CD4-positive, alpha-beta T cell treated with Interleukin-10 for 1 hour (primary cell): ENCODE results near the gene MYO16.

Experiments used
- DNase-seq: peaks from one replicate; pipeline ENCODE4 v3.0.0-alpha.2; 2020

The MYO16 gene

GRCh38 chr13:108667205-108667604, 37.8 kb downstream of the MYO16 start:
- no peak for DNase-seq

DNA sequence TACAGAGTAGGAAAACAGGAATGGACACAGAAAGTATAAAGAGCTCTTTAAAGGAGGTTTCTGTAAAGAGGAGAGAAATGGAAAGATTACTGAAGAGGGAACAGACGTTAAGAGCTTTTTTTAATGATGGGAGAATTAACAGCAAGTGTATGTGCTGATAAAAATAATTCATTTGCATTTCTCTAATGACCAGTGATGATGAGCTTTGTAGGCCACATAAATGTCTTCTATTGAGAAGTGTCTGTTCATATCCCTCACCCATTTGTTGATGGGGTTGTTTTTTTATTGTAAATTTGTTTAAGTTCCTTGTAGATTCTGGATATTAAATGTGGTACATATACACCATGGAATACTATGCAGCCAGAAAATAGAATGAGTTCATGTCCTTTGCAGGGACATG, 40.0 kb downstream of the MYO16 start:
- DNase-seq = no peak

GRCh38 chr13:108674346-108674745, 44.9 kb downstream of the MYO16 start:
- no peak for DNase-seq

DNA sequence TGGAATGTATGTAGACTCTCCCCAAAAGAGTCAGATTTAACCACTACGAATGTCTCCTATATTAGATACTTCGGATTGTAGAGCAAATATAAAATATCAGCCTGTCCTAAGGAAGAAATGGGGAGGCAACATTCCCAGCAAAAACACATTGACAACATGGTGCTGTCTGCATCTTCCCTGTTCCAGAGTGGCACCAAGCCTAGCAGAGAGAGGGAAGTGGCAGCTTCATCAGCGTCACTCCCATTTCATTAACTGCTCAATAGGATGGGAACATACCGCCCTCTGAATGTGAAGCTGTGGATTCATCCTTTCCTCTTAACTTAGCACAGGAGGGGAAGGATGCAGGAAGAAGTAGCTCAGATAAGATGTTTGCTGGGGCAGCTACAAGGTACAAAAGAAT, 45.4 kb downstream of the MYO16 start:
- DNase-seq = no peak

DNA sequence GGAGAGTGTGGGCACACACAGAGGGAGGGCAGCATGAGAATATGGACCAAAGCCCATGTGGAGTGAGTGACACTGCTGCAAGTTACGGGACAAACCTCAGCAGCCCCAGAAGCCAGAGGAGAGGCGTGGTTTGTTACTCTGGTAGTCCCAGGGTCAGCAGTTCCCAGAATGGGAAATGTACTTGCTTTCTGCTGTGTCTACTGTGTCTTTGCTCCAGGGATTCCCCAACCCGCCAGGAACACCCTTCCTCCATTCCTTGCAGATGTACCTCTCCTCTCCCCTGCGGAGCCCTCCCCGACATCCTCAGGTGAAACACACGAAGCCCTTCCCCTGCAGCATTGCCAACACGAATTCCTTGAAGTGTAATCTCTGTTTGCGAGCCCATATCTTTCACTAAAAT, 47.2 kb downstream of the MYO16 start:
- no peak for DNase-seq

DNA sequence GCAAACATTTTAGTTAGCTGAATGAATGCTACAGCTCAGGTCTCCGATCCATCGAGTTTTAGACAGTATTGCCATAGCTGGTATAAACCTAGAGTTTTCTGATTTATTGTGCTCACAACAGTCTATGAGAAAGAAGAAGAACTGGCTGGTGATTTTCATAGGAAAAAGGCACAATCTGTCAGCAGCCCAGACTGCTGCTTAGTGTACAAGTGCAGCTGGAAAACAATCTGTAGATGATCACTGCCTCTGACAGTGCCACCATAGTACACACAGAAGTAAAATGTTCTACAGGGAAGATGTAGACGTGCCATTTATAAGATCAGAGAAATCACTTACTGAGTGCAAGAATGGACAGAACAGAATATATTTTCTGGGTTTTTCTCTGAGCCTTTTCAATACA, 48.4 kb downstream of the MYO16 start:
- DNase-seq = no peak

- DNase-seq = no peak
Measured at GRCh38 chr13:108680011-108680410, 50.6 kb downstream of the MYO16 start.

DNA sequence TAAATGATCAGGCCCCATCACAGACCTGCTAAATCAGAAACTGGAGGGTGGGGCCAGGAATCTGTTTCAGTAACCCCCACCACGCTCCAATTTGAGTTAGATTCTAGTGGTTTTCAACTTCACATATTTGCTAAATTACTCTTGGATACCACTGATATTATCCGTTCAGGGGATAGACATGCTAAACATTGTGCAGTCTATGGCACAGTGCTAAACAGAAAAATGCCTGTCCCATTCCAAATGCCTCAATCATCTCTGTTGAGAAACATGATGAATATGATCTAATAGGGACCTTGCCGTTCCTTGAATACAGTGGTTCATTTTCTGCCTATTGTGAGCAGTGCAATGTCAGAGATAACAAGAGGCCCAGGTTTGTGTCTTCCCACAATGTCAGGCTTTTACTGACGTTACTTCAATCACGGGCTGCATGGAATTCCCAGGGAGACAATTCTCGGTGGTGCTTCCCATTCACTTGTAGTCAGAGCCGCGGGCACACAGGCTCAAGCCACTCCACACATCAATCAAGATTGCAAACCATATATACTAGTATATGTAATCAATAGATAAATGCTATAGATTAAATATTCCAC, 52.7 kb downstream of the MYO16 start:
- no peak for DNase-seq

- no peak for DNase-seq
Measured at GRCh38 chr13:108682714-108683113, 53.3 kb downstream of the MYO16 start.

DNA sequence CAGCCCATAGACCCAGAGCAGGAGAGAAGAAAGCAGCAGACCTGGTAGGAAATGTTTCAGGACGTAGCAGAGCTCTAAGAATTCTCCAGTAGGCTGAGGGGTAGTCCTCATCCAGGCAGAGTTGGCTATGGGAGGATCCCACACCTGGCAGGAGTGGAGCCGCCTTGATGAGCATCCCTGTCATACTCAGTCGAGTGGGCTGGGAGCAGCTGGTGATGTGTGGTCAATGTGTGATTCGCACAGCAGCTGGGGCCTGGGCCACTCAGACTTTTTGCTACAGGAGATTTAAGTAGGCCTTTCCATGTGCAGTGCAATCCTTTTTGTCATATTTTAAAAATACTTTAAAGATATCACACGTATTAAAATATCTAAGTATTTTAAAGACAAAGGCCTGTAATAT, 56.6 kb downstream of the MYO16 start:
- DNase-seq = no peak

- DNase-seq = no peak
Measured at GRCh38 chr13:108690726-108691125, 61.3 kb downstream of the MYO16 start.

DNA sequence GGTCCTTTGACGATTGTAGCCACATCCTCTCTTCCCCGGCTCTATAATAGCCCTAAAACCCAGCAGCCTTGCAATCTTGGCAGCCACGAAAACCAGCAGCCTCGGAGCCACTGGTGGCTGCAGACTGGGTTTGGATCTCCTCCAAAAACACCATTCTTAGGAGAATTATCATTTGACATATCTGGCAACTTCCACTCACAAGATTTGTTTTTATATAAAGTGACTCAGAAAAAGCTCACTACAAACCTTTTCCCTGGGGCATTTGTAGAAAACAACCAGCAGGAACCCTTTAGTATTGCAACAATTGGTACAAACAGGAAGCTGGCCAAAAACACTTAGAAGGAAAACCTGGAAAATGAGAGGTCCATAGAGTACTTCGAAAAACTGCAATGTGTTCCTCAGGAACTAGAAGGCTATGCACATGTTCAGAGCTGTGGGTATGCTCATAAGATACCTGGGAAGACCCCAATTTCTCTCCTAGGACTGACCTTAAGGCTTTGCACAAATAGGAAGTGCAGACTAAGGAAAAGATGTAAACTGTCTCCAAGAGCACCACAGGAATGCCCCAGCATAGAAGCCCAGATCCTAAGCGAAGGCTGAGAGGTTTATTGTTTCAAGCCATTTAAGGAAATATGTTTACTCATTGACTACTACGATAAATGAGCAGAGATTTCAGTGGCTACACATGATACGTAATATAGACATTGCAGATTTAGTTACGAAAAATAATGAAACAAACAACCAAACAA, 71.2 kb downstream of the MYO16 start:
- no peak for DNase-seq

GRCh38 chr13:108702171-108702570, 72.8 kb downstream of the MYO16 start:
- DNase-seq = no peak

DNA sequence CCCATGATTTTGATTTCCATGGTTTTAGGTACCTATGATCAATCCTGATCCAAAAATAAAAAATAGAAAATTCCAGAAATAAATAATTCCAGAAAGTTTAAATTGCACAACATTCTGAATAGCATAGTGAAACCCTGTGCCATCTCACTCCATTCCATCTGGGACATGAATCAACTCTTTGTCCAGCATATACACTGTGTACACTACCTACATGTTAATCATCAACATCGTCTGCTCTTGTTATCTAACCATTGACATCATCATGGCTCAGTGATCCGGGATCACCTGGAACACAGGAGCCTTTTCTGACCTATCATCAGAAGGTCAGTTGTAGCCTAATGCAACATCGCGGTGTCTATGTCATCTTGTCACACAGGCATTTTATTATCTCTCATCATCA, 75.6 kb downstream of the MYO16 start:
- no peak for DNase-seq

DNA sequence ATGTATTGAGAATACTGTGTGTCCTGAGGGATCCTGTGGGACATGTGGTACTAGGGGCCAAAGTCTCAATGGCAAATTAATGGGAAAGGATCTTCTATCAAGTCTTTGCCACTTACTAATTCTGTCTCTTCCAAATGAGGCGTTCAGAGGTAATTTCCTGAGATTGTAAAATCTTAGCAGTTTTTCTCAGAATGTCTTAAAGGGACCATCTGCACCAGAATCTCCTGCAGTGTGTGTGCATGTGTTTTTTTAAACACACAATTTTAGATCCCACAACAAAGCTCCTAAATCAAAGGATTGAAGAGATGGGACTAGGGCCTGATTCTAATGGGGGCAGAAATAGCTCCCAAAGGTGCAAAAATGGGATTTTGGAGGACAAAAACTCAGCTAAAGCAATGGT, 78.2 kb downstream of the MYO16 start:
- no peak for DNase-seq

DNA sequence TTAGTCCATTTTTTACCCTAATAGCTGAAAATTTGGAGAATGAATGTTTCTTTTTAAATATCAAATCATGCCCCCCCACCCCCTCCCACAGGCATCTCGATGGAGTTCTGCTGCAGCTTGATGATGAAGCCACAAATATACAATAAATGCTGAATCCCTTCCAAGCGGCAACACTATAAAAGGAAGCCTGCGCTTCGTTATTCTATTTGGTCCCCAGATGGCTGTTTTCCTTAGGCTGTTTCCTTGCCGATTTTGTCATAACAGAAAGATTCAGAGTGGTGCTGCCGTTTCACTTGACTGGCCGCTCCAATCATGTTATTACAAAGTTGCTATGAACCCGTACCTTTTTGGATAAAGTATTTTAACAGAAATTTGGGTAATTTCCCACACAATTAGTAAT, 79.5 kb downstream of the MYO16 start:
- DNase-seq = no peak

DNA sequence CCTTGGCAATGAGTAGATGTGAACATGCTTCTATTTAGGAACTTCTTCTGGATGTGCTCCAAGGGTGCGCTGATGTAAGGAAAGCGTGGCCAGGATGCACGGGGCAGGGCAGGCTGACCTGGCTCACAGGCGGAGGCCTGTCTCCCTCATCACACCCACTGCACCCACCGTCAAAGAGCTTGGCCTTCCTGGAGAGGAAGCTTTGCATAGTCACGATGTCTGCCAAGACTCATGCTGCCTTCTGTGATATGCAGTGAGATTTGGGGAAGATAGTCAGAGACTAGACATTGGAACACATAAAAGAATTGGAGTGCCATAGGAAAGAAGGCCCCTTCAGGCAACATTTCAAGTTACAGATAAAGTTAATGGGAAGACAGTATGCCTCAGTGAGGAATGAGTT, 82.0 kb downstream of the MYO16 start:
- no peak for DNase-seq

DNA sequence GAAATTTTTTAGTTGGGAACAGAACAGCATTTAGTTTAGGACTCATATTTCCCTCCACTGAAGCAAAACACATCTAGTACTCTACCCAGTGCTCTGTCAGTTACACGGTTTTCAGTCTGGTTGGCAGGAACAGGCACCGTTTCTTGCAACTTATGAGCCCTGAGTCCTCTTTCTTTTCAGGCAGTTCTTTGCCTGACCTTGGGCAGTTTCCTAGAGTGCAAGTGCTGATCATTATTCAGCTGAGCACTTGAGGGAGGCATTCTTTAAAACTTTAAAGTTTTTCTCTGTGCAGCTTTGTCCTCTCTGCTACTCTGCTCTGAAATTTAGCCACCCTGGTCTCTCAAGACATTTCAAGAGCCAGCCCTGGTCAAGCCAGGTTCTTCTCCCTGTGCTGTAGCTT, 96.1 kb downstream of the MYO16 start:
- no peak for DNase-seq

DNA sequence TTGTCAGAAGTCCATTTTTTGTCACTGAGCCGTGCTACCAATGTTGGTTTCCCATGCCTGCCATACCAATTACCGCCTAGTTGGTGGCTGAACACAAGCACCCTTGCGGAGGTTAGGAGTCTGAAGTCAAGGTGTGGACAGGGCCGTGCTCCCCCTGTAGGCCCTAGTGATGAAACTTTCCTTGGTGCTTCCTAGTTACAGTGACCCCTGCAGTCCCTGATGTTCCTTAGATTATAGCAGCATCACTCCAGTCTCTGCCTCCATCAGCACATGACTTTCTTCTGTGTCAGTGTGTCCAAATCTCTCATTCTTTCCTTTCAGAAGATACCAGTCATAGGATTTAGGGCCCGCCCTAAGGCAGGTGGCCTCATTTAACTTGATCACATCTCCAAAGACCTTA, 99.0 kb downstream of the MYO16 start:
- DNase-seq = no peak

- DNase-seq = no peak
Measured at GRCh38 chr13:108733022-108733560, 103.7 kb downstream of the MYO16 start.

DNA sequence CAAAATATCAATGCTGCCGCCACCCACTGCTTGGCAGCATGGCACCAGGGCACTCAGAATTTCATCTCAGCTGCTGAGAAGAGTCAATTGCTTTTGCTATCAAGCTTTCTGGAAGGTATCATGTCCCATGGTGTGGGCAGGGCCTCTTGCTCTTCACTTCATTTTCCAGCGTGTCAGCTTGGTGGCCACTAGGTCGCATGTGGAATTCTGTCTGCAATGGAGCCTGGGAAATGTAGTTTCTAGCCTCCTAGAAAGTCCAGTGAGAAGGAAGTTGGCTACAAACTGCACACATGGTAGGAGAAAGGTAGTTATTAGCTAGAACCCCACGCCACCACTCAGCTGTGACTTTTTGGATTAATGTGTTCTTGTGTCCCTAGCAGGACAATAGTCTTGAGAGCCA, 105.3 kb downstream of the MYO16 start:
- no peak for DNase-seq

- no peak for DNase-seq
Measured at GRCh38 chr13:108741930-108742329, 112.5 kb downstream of the MYO16 start.

- no peak for DNase-seq
Measured at GRCh38 chr13:108742701-108743451, 113.5 kb downstream of the MYO16 start.

GRCh38 chr13:108743522-108743921, 114.1 kb downstream of the MYO16 start:
- no peak for DNase-seq
